GM12878 (cell line): ENCODE data around the gene ASCC1. TPM values are rescaled to one million over a fixed set of nuclear protein-coding genes. Genes with fewer than 3 reads are reported as not detected.

Source experiments
- ATAC-seq: fragments of 200-7000 bp; cut with Tn5 transposase; 3 replicates; pipeline ENCODE4 v1.9.1; 2020; ENCODE audit warnings: mild to moderate bottlenecking, moderate library complexity
- BruUV-seq: library from RNA; stranded (reverse); fragments of 400-500 nt; replicated peaks from 2 replicates; lab custom pipeline; 2021; lab: Mats Ljungman, UMichigan
- CTCF ChIA-PET: fragments of 300-600 bp; sonication (Branson Sonifier 250); formaldehyde crosslinking; extraction: SDS; loops from one replicate; lab custom pipeline; 2021; ENCODE audit warnings: inconsistent platforms; lab: Yijun Ruan, JAX
- POLR2A ChIA-PET: fragments of 350-600 bp; formaldehyde crosslinking; extraction: SDS; loops from one replicate; lab custom pipeline; 2021; ENCODE audit warnings: inconsistent platforms; lab: Charles Lee
- RAD21 ChIA-PET: fragments of 300-600 bp; sonication (Branson Sonifier 250); formaldehyde crosslinking; loops from one replicate; lab custom pipeline; 2023; ENCODE audit warnings: antibody characterized with exemption; ENCODE audit not compliant: unreplicated experiment; lab: Charles Lee
- SMC1A ChIA-PET: fragments of 300-600 bp; sonication (Branson Sonifier 250); formaldehyde crosslinking; loops from one replicate; lab custom pipeline; 2023; ENCODE audit not compliant: unreplicated experiment, uncharacterized antibody; lab: Charles Lee
- DNase-seq: peaks from one replicate; pipeline ENCODE4 v3.0.0-alpha.2; 2011; ENCODE audit warnings: low read depth, low spot score
- FAIRE-seq: peaks from 3 replicates; lab custom pipeline; 2011; peaks lifted over from hg19 to GRCh38; lab: Jason Lieb, UNC
- H2AFZ ChIP-seq: 2 replicates; pipeline ENCODE4 v1.6.0; 2011; ENCODE audit warnings: low read depth, low read length, control low read depth; ENCODE audit not compliant: control insufficient read depth
- H3K27ac ChIP-seq: 2 replicates; pipeline ENCODE4 v1.5.1; 2011; ENCODE audit warnings: control low read depth; ENCODE audit not compliant: control insufficient read depth, insufficient read depth
- H3K27me3 ChIP-seq, 2 experiments: replicated peaks in 1 of 2; 2 replicates each; pipeline versions ENCODE4 v1.6.0 to v1.6.1; 2011; ENCODE audit warnings: low read length in 1 of 2; ENCODE audit not compliant: control insufficient read depth in 2 of 2, insufficient read depth in 2 of 2
- H3K36me3 ChIP-seq, 2 experiments: 2 replicates each; pipeline ENCODE4 v1.5.1; 2011; ENCODE audit warnings: low read length in 1 of 2; ENCODE audit not compliant: control insufficient read depth in 2 of 2, insufficient read depth in 2 of 2
- H3K4me1 ChIP-seq: 2 replicates; pipeline ENCODE4 v1.6.1; 2011; ENCODE audit warnings: mild to moderate bottlenecking, low read length, moderate library complexity, mixed read lengths; ENCODE audit not compliant: control insufficient read depth, insufficient read depth
- H3K4me2 ChIP-seq: 2 replicates; pipeline ENCODE4 v1.6.0; 2011; ENCODE audit warnings: control low read depth; ENCODE audit not compliant: control insufficient read depth, insufficient read depth
- H3K4me3 ChIP-seq: fragments of 200-600 bp; sonication (generic); 2 replicates; pipeline ENCODE4 v1.5.1; 2016
- H3K79me2 ChIP-seq: 2 replicates; pipeline ENCODE4 v1.6.0; 2011; ENCODE audit warnings: low read length; ENCODE audit not compliant: control insufficient read depth, insufficient read depth
- H3K9ac ChIP-seq: 2 replicates; pipeline ENCODE4 v1.8.0; 2011; ENCODE audit warnings: low read length, control low read depth, mixed read lengths; ENCODE audit not compliant: control insufficient read depth, insufficient read depth
- H3K9me3 ChIP-seq: replicated peaks from 3 replicates; pipeline ENCODE4 v1.5.1; 2011; ENCODE audit warnings: mild to moderate bottlenecking, low read length; ENCODE audit not compliant: control insufficient read depth, insufficient read depth
- H4K20me1 ChIP-seq: 2 replicates; pipeline ENCODE4 v1.6.0; 2011; ENCODE audit not compliant: control insufficient read depth, insufficient read depth
- BACH1 ChIP-seq: fragments of 450-650 bp; IDR thresholded peaks from 2 replicates; pipeline ENCODE4 v1.6.1; 2017; ENCODE audit warnings: mild to moderate bottlenecking, borderline replicate concordance
- CBX5 ChIP-seq: sonication (generic); IDR thresholded peaks from 2 replicates; pipeline ENCODE4 v1.6.1; 2016; ENCODE audit warnings: low read depth, moderate library complexity, mild to moderate bottlenecking, inconsistent platforms
- CEBPZ ChIP-seq: fragments of 150-350 bp; IDR thresholded peaks from 2 replicates; pipeline ENCODE4 v1.6.1; 2016; ENCODE audit warnings: low read depth, low read length
- CHD1 ChIP-seq: IDR thresholded peaks from 2 replicates; pipeline ENCODE4 v1.6.1; 2012; ENCODE audit warnings: low read depth, low read length, improper control_type of control experiment
- CREB1 ChIP-seq: IDR thresholded peaks from 2 replicates; pipeline ENCODE4 v1.6.1; 2012; ENCODE audit warnings: low read depth, mild to moderate bottlenecking, inconsistent platforms
- E2F4 ChIP-seq: IDR thresholded peaks from 2 replicates; pipeline ENCODE4 v1.6.1; 2012; ENCODE audit warnings: low read depth, low read length, improper control_type of control experiment
- ELK1 ChIP-seq: IDR thresholded peaks from 2 replicates; pipeline ENCODE4 v1.6.1; 2012; ENCODE audit warnings: low read depth, low read length, improper control_type of control experiment
- EZH2 ChIP-seq: IDR thresholded peaks from 2 replicates; pipeline ENCODE4 v1.6.1; 2012; ENCODE audit warnings: low read depth, mild to moderate bottlenecking, control low read depth, inconsistent platforms, low read length, borderline replicate concordance; ENCODE audit not compliant: control insufficient read depth
- FOS ChIP-seq: IDR thresholded peaks from 3 replicates; pipeline ENCODE4 v1.6.1; 2011; ENCODE audit warnings: borderline replicate concordance; ENCODE audit not compliant: insufficient read length; ENCODE audit errors: extremely low read depth
- IRF4 ChIP-seq: IDR thresholded peaks from 2 replicates; pipeline ENCODE4 v1.6.1; 2011; ENCODE audit warnings: low read depth, low read length
- JUND ChIP-seq: IDR thresholded peaks from 2 replicates; pipeline ENCODE4 v1.6.1; 2012; ENCODE audit warnings: low read depth, mild to moderate bottlenecking, low read length, improper control_type of control experiment, moderate library complexity
- MEF2B ChIP-seq: fragments of 450-650 bp; IDR thresholded peaks from 2 replicates; pipeline ENCODE4 v1.6.1; 2018; ENCODE audit warnings: mild to moderate bottlenecking, moderate library complexity; ENCODE audit not compliant: partially characterized antibody, poor library complexity, severe bottlenecking
- MTA3 ChIP-seq: IDR thresholded peaks from 2 replicates; pipeline ENCODE4 v1.6.1; 2012; ENCODE audit warnings: low read length, inconsistent platforms, borderline replicate concordance
- RB1 ChIP-seq: fragments of 450-650 bp; formaldehyde crosslinking; IDR thresholded peaks from 2 replicates; pipeline ENCODE4 v1.6.1; 2017; ENCODE audit warnings: mild to moderate bottlenecking, borderline replicate concordance
- SP1 ChIP-seq: IDR thresholded peaks from one replicate; pipeline ENCODE4 v1.6.1; 2011; ENCODE audit warnings: low read depth, low read length
- USF2 ChIP-seq: IDR thresholded peaks from 2 replicates; pipeline ENCODE4 v1.6.1; 2011; ENCODE audit warnings: low read depth, low read length, improper control_type of control experiment, borderline replicate concordance
- ZNF207 ChIP-seq: fragments of 450-650 bp; IDR thresholded peaks from 2 replicates; pipeline ENCODE4 v1.6.1; 2014; ENCODE audit warnings: antibody characterized with exemption, mild to moderate bottlenecking, borderline replicate concordance
- in situ Hi-C: fragments of 300-500 bp; cut with MboI; formaldehyde crosslinking; loops from 9 replicates; pipeline ENCODE4 v1.14.3; 2018; ENCODE audit warnings: mixed read lengths
- intact Hi-C: fragments of 100-400 bp; cut with micrococcal nuclease; formaldehyde crosslinking; loops from one replicate; pipeline ENCODE4 v1.14.2; 2022; ENCODE audit not compliant: unreplicated experiment
- polyA plus RNA-seq, 11 experiments: library from polyadenylated mRNA; depleted of rRNA in 4 of 11; unstranded in 6 of 11; stranded (reverse) in 5 of 11; fragments of >200 nt; fragmentation: Nextera tagmentation in 4 of 11; fragmentation: Illumina TruSeq in 1 of 11; extraction: Ambion mirVana in 4 of 11; extraction: Trizol in 1 of 11; gene quantifications; 1 replicate in 1 of 11; 2 replicates in 10 of 11; pipeline versions ENCODE4 v1.2.1 to v1.2.3, GENCODE V29; 2011 to 2016; ENCODE audit warnings: inconsistent platforms in 2 of 11, missing spikeins in 2 of 11, low read depth in 1 of 11
- total RNA-seq, 4 experiments: library from RNA; depleted of rRNA in 3 of 4; stranded (reverse); fragments of >200 nt in 3 of 4; fragmentation: Illumina TruSeq in 1 of 4; extraction: Trizol in 1 of 4; gene quantifications; 2 replicates each; pipeline versions ENCODE4 v1.2.1 to v1.2.3, GENCODE V29; 2013 to 2021

Gene ASCC1
- total and polyA plus RNA-seq, 10 of the 15 experiments (the other 5 are each of a cell fraction or from before 2014, with no cell fraction given): 23.3 to 80.6 (median 42.8) TPM

- peak; percentile 71 for TF ChIP-seq MEF2B
- TF ChIP-seq IRF4: no peak
These were observed 40.9 kb downstream of the ASCC1 start (continued) for GRCh38 chr10:72175149-72175548.

- ChIA-PET RAD21 (interaction anchor here (0.8 to 2.8 kb wide), 11 partner anchors 15 to 163 kb away, joined by 3 to 25 read pairs (median 5); no protein-coding TSS in a partner anchor), CTCF (interaction anchor here (1.1 to 2.8 kb wide), 15 partner anchors 9 to 163 kb away, joined by 3 to 22 read pairs (median 5); partner anchors contain the start of gene ASCC1), POLR2A (interaction anchor here (0.6 to 2.2 kb wide), 9 partner anchors 9 to 87 kb away, joined by 3 to 15 read pairs (median 5); partner anchors contain the start of genes ANAPC16 and ASCC1), SMC1A (interaction anchor here (0.7 to 3.6 kb wide), 24 partner anchors 10 to 170 kb away, joined by 3 to 47 read pairs (median 5); partner anchors contain the start of genes ANAPC16 and ASCC1)
- no peaks in the 10 kb centered on the region for H3K27me3 ChIP-seq
- in situ Hi-C loops: no loop called here
- H3K36me3 ChIP-seq: peaks cover 2 to 15% of the 10 kb centered on the region in 2 experiments; a peak in 3 of 4 replicates
- ATAC-seq (peak; percentile 11; the same call in 2 of the 3 replicates), FAIRE-seq (no peak), DNase-seq (no peak)
- peak overlapping the region; percentile 67 for H3K27ac ChIP-seq
- H2AFZ ChIP-seq: peak overlapping the region; percentile 15; the same call in 1 of the 2 replicates
- peak overlapping the region; percentile 1; the same call in 1 of the 2 replicates for H3K9ac ChIP-seq
- intact Hi-C loops: loop anchor here (2.0 to 5.0 kb wide), 2 partner anchors 41 to 43 kb away; partner anchors contain the start of genes ANAPC16 and ASCC1
- H3K9me3 ChIP-seq: no peaks in the 10 kb centered on the region
- peaks cover 35% of the 10 kb centered on the region for H3K4me1 ChIP-seq
- peak overlapping the region; percentile 58 for H3K4me2 ChIP-seq
- no TSS peak for BruUV-seq
- no peaks in the 10 kb centered on the region for H3K79me2 ChIP-seq
- no peak overlapping the region; the same call in 1 of the 2 replicates for H3K4me3 ChIP-seq
- no peaks in the 10 kb centered on the region for H4K20me1 ChIP-seq
- TF ChIP-seq CBX5 (no peak), FOS (no peak), MTA3 (peak; percentile 9; the same call in 1 of the 2 replicates), E2F4 (no peak), ZNF207 (no peak), CREB1 (0 out of 2 replicates have a peak, but pooled peaks have one; percentile 5), JUND (no peak), USF2 (no peak), BACH1 (no peak), EZH2 (no peak), SP1 (no peak), RB1 (no peak), CEBPZ (no peak), CHD1 (no peak), ELK1 (no peak)
These were observed 41.8 kb downstream of the ASCC1 start for GRCh38 chr10:72174297-72174662.
